H7 (cell line): ENCODE data around the gene CPM. TPM values are rescaled to one million over a fixed set of nuclear protein-coding genes. Genes with fewer than 3 reads are reported as not detected.

Source experiments
- DNase-seq: peaks from one replicate; pipeline ENCODE4 v3.0.0; 2012
- H3K27me3 ChIP-seq: 2 replicates; pipeline ENCODE4 v1.6.0; 2011; ENCODE audit warnings: mild to moderate bottlenecking, low read length; ENCODE audit not compliant: control insufficient read depth, insufficient read depth
- H3K36me3 ChIP-seq: replicated peaks from 2 replicates; pipeline ENCODE4 v1.5.1; 2011; ENCODE audit warnings: low read length; ENCODE audit not compliant: control insufficient read depth, insufficient read depth
- H3K4me3 ChIP-seq: 2 replicates; pipeline ENCODE4 v1.5.1; 2011; ENCODE audit warnings: low read depth, mild to moderate bottlenecking, control low read depth, low read length, moderate library complexity; ENCODE audit not compliant: insufficient read depth
- total RNA-seq: library from RNA; depleted of rRNA; stranded (reverse); fragments of >200 nt; shearing (Covaris generic); gene quantifications from 2 replicates; pipeline ENCODE4 v1.2.3, GENCODE V29; 2014

CPM gene
- total RNA-seq, 1 experiment from 2014 or later: 0.28 TPM

- Histone ChIP-seq H3K36me3 (no peaks in the 10 kb centered on the region), H3K4me3 (no peak overlapping the region), H3K27me3 (no peaks in the 10 kb centered on the region)
- DNase-seq: no peak
Observed at GRCh38 chr12:68962877-68963855, 30.2 kb upstream of the CPM start.

GRCh38 chr12:68959891-68960464, 27.0 kb upstream of the CPM start:
- no peak overlapping the region for H3K4me3 ChIP-seq
- no peaks in the 10 kb centered on the region for H3K27me3 ChIP-seq
- H3K36me3 ChIP-seq: no peaks in the 10 kb centered on the region; the same call in 1 of the 2 replicates
- no peak for DNase-seq

- DNase-seq: no peak
- H3K36me3 ChIP-seq: no peaks in the 10 kb centered on the region; the same call in 1 of the 2 replicates
- no peaks in the 10 kb centered on the region for H3K27me3 ChIP-seq
- H3K4me3 ChIP-seq: no peak overlapping the region
Observed at GRCh38 chr12:68959143-68959858, 26.3 kb upstream of the CPM start.

- no peaks in the 10 kb centered on the region for H3K27me3 ChIP-seq
- no peak for DNase-seq
- no peaks in the 10 kb centered on the region; the same call in 1 of the 2 replicates for H3K36me3 ChIP-seq
- H3K4me3 ChIP-seq: no peak overlapping the region
Observed at GRCh38 chr12:68958322-68958721, 25.4 kb upstream of the CPM start.

GRCh38 chr12:68957273-68957672, 24.3 kb upstream of the CPM start:
- no peak for DNase-seq
- Histone ChIP-seq H3K4me3 (no peak overlapping the region), H3K27me3 (no peaks in the 10 kb centered on the region), H3K36me3 (no peaks in the 10 kb centered on the region; the same call in 1 of the 2 replicates)

GRCh38 chr12:68956466-68956865, 23.5 kb upstream of the CPM start:
- no peaks in the 10 kb centered on the region for H3K27me3 ChIP-seq
- DNase-seq: no peak
- H3K36me3 ChIP-seq: no peaks in the 10 kb centered on the region; the same call in 1 of the 2 replicates
- no peak overlapping the region for H3K4me3 ChIP-seq

GRCh38 chr12:68954811-68955210, 21.8 kb upstream of the CPM start:
- DNase-seq: no peak
- Histone ChIP-seq H3K27me3 (no peaks in the 10 kb centered on the region), H3K36me3 (no peaks in the 10 kb centered on the region; the same call in 1 of the 2 replicates), H3K4me3 (no peak overlapping the region)

- DNase-seq: no peak
- Histone ChIP-seq H3K36me3 (no peaks in the 10 kb centered on the region; the same call in 1 of the 2 replicates), H3K27me3 (no peaks in the 10 kb centered on the region), H3K4me3 (no peak overlapping the region)
Observed at GRCh38 chr12:68953536-68953935, 20.6 kb upstream of the CPM start.

GRCh38 chr12:68951652-68952051, 18.7 kb upstream of the CPM start:
- no peak for DNase-seq
- Histone ChIP-seq H3K27me3 (no peaks in the 10 kb centered on the region), H3K36me3 (no peaks in the 10 kb centered on the region; the same call in 1 of the 2 replicates), H3K4me3 (no peak overlapping the region)

GRCh38 chr12:68950511-68950910, 17.5 kb upstream of the CPM start:
- no peak for DNase-seq
- Histone ChIP-seq H3K36me3 (no peaks in the 10 kb centered on the region; the same call in 1 of the 2 replicates), H3K4me3 (no peak overlapping the region), H3K27me3 (no peaks in the 10 kb centered on the region)

GRCh38 chr12:68945255-68945654, 12.3 kb upstream of the CPM start:
- Histone ChIP-seq H3K36me3 (no peaks in the 10 kb centered on the region), H3K4me3 (no peak overlapping the region), H3K27me3 (no peaks in the 10 kb centered on the region)
- no peak for DNase-seq

- DNase-seq: no peak
- H3K27me3 ChIP-seq: no peaks in the 10 kb centered on the region
- no peak overlapping the region for H3K4me3 ChIP-seq
- no peaks in the 10 kb centered on the region for H3K36me3 ChIP-seq
Observed at GRCh38 chr12:68944296-68945076, 11.5 kb upstream of the CPM start.

GRCh38 chr12:68943848-68944247, 10.9 kb upstream of the CPM start:
- no peaks in the 10 kb centered on the region for H3K36me3 ChIP-seq
- DNase-seq: no peak
- H3K27me3 ChIP-seq: no peaks in the 10 kb centered on the region
- no peak overlapping the region for H3K4me3 ChIP-seq

- H3K27me3 ChIP-seq: no peaks in the 10 kb centered on the region
- no peak overlapping the region for H3K4me3 ChIP-seq
- no peak for DNase-seq
- H3K36me3 ChIP-seq: no peaks in the 10 kb centered on the region
Observed at GRCh38 chr12:68940731-68941130, 7.8 kb upstream of the CPM start.
